HG03108 (cell line): ENCODE measurements around the gene HHAT.

ENCODE experiments used
- ATAC-seq: cut with Tn5 transposase; IDR thresholded peaks from one replicate; pipeline ENCODE4 v1.9.1; 2021; ENCODE audit warnings: moderate library complexity; ENCODE audit not compliant: unreplicated experiment

HHAT gene

DNA sequence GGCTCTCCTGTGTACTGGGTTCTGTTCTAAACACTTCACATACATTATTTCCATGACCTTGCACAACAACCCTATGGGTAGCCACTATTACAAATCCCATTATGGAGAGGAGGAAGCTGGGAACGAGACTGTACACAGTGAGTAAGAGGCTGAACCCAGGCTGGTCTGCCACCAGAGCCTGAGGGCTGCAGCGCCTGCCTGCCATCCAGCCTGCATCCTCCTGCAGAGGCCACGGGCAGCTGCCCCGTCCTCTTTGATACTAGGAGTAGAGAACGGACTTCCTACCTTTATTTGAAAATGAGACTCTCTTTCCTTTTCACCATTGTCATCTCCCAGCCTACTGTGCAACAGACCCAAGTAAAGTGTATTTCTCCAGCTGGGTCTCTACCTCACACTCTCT lies 370.0 kb downstream of the HHAT start:
- ATAC-seq, result no peak

DNA sequence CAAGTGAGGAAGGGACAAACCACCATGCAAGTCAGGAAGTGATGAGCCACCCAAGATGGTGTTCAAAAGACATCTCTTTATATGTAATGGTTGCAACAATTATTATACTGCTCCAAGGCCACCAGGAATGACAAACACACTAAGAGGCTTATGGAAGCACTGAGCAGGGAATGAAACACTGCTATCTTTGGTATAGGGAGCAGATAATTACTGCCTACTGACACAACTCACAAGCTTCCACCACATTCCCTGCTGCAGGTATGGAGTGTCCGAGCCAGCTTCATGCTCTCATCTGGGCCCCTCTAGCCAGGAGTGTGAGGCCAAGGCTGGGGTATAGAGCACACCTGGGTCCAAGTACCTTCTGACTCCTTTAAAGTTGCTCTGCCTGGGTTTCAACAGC lies 371.4 kb downstream of the HHAT start:
- ATAC-seq, result no peak

DNA sequence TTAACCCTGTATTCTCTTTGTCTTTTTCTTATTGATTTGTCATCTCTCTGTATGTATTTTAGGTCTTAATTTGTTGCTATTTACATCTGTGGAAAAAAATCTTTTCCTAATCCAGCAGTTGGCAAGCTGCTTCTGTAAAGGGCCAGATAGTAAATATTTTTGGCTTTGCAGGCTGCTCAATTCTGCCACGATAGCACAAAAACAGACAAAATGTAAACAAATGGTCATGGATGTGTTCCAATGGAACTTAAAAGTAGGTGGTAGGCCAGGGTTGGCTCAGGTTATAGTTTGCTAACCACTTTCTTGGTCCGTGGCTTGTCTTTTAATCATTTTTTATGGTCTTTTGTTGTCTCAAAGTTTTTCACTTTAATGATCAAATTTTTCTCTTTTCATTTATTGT lies 371.8 kb downstream of the HHAT start:
- ATAC-seq, result no peak

DNA sequence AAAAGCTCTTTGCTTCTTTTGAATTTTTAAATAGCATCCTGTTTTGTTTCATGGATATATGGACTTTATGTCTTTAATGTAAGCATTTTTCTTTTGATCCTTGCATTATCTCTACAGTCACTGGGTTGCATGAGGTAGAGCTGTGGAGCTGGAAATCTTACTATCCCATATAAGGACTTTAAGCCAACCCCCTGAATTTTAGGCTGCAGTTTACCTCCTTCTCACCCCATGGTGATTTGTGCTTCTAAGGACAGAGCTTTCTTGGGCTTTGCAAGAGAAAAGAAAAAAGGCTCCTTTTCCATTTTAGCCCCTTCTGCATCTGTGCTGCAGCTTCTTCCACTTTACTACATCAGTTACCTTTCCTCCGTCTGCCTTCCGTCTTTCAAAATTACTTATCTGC lies 373.8 kb downstream of the HHAT start:
- ATAC-seq, result no peak

DNA sequence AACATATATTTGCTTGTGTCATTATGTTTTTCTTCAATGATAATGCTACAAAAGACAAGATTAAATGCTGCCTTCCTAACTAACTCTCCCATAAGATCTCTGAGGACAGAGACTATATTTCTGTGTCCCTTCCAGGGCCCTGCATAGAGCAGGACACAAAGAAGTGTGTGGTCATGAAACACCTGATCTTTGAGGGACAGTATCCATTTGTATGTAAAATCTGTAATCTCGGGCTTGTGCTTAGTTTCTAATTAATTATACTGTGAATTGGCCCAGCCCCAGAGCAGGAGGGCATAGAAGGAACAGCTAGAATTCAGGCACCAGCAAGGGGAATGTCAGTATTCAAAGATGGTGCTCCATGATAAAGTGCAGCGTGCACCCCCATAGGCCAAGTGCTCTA lies 374.9 kb downstream of the HHAT start:
- no peak for ATAC-seq

DNA sequence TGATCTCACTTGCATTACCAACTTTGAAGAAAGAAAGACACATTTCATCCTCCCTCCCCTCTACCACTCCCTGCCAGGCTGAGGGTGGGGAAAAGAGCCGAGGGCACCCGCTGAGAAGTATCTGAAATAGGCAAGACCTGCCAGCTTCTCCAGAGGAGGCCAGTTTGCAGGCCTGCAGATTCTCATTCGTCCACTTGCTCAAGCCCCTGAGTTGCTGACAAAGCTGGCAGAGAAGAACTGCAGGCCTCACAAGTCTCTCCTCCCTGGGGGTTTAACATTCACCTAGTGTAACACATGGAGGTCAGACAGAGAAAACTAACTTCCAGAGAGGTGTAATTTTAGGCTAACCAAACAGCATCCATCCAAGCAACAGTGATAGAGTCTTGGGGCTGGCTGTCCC lies 376.4 kb downstream of the HHAT start:
- ATAC-seq, result no peak

DNA sequence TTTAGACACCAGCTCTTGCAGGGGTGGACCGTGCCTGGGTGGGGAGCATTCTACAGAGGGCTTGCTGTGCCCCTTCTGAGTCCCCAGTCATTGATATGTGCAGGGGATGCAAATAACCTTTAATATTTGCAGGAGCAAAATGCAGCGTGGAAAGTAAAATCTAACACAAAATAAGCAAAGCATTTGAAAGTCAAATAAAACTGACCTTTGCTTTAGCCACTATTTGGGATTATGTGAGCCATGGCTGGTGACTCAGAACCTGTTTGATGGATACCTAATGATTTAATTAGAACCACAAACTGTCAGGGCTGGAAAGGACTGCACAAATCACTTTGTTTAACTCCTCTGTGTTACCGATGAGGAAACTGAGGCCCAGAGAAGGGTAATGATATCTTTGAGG lies 377.5 kb downstream of the HHAT start:
- ATAC-seq, result no peak

DNA sequence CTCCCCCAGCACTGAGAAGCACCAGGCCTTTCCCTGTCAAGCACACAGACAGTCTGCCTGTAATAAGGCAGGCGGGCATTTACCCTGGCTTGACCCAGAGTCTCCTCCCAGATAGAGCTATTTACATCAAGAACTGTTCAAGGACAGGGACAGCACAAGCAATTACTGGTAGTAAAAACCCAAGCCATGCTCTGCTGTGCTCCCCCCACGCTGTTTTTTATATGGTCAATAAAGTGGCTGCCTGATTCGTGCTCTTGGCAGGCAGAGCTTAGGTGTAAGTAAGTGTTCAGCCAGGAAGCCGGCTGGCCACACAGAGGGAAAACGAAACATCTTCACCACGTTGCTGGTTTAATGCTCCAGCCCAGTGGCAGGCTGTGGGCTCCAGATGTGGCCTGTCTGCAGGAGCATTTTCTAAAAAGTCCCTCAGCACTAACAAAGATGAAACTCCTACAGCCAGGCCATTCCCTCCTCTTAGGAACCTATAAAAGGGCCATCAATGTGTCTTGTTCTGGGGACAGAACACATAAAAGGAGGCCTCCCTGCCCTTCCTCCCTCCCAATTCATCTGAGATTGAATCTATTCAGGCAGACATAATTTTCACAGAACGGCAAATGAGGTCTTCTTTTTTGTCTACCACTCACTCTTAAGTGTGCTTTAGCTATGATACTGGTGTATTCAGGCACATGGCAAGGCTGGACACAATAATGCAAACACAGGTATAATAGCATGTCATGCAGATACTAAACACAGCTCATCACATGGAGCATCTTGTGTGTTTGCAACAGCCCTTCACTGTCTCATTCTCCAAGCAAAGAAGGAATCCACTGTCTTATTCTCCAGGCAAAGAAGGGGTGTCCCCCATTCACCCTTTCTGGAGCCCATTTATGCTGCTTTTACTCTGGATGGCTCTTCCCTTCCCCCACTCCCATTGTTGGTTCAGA lies 378.9 kb downstream of the HHAT start:
- no peak for ATAC-seq

DNA sequence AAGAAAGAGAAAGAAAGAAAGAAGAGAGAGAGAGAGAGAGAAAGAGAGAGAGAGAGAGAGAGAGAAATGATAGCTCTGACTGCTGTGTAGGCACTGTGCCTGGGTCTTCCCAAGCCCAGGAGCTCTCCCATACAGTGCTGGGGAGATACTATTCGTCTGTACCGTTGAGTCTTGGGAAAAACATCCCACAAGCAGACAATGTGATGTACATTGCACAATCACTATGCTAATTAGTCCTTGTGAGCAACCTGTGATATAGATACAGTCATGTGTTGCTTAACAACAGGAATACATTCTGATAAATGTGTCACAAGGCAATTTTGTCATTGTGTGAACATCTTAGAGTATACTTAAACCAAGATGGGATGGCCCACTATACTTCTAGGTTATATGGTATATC lies 381.0 kb downstream of the HHAT start:
- no peak for ATAC-seq

DNA sequence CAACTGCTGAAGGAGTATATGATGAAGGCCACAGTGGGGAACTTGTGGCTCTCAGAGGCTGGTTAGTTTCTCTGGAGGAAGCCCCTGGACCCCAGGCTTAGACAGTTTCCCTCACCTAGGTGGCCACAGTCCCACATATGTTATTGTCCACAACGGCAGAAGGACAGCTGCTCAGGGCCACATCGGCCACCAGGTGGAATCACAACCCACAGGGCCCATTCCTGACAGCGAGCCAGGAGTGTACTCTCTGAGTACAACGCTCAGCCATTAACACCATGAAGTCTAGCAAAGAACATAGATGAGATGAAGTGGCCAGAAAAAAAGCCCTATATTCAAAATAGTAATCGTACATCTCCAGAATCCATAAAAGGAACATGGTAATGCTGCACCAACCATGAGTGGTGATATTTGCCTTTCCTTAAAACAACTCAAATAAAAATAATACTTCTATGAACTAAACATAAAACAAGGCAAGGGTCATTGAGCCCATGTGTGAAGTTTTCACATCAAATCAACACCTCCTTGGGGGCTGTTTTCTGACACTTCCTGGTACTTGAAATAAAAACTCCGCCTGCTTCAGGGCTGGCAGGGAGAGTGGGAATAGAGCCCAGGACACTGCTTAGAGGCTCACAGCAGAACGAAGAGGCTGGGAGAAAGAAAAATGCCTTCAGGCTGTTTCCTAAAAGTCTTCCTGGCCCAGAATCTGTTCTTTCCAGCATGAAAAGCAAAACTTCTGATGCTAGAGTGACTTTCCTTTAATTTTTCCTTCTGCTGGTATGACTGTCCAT lies 383.3 kb downstream of the HHAT start:
- ATAC-seq, result no peak

DNA sequence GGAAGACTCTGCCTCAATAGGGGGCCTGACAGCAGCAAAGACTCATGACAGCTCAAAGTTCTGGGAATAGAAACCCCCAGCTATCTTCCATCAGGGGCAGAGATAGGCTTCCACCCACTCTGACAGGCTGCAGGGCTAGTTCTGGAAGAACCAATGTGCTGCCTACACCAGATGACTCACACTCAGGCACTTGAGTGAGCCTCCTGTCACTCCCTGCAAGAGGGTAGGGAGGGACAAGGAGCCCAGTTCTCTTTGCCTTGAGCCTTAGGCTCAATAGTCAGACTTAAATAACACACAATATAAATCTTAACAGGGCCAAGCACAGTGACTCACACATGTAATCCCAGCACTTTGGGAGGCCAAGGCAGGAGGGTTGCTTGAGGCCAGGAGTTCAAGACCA lies 386.4 kb downstream of the HHAT start:
- no peak for ATAC-seq

DNA sequence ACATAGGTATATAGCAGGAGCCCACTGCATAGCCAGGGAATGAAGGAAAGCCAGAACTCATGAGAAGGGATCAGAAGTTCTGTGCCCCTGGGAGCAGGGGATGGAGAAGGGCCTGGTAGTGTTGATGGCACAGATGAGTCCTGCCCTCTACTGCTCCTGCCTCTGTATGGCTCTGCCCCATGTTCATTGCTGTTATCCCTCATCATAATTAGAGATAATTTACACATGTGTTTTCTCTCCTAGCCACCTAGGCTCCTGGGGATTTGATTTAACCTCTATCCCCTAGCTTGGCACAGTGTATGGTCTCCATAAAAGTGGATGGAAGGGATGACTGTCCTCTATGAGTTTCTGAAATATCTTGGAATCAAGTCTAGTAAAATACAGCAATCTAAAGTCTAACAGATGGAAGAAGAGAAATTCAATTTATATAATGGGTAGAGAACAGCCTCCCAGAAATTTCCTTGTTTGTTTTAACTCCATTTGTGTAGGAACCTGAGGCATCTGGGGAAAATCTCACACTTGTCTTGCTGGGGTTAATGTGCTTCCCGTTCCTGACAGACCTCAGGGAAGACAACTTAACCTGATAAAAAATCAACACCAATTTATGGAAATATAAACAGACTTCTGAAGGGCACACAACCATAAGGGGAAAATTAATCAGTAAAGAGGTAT lies 393.8 kb downstream of the HHAT start:
- no peak for ATAC-seq

DNA sequence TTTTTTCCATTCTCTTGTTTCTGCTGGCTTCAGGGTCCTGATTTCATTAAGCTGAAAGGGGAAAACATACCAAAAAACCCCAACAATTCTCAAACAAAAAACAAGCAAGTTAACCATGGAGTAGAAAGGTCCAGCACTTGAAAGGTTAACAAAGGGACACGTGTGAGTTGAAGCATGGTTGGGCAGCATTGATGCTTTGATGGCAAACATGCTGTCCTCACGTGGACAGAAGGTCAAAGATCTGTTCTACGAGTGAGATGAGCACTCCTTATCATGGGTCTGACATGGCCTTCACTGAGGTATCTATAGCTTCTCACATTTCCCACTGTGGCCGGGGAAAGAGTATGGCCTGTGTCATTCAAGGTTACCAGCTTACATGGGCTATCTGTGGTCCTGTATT lies 394.9 kb downstream of the HHAT start:
- ATAC-seq, result no peak

DNA sequence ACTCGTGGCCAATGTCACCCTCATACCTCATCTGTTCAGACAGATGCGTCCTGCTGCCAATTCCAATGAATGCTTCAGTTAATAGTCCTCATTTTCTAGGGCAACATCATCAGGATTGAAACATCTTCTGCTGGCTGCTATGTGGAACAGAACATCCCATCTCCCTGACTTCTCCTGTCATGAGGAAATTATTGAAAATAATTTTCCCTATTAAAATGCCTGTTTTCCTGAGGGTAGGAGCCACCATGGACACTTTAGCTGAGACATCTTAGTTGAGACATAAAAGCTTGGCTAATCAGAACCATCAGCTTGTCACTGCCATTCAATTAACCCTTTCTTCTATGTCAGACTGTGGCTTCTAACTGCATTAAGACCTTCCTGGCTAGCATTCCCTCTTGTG lies 396.1 kb downstream of the HHAT start:
- ATAC-seq, result no peak
